ACC112 (cell line): ENCODE data around the gene CNPY2.
A peak's percentile ranks its signal among the peaks of the same experiment; 100 is the strongest.

Experiments
- H2AFZ ChIP-seq: fragments of 200-600 bp; sonication (generic); one replicate; pipeline ENCODE4 v1.6.0; 2017; ENCODE audit warnings: antibody characterized with exemption, low read length; ENCODE audit not compliant: unreplicated experiment
- H3K27ac ChIP-seq: fragments of 200-600 bp; sonication (generic); 2 replicates; pipeline ENCODE4 v1.5.1; 2014; ENCODE audit warnings: low read depth, mild to moderate bottlenecking, antibody characterized with exemption, low read length, moderate library complexity
- H3K27me3 ChIP-seq: fragments of 200-600 bp; sonication (generic); 2 replicates; pipeline ENCODE4 v1.6.1; 2014; ENCODE audit warnings: mild to moderate bottlenecking, antibody characterized with exemption, low read length, moderate library complexity, mixed read lengths; ENCODE audit not compliant: insufficient read depth
- H3K36me3 ChIP-seq: fragments of 200-600 bp; sonication (generic); 2 replicates; pipeline ENCODE4 v1.6.1; 2016; ENCODE audit warnings: mild to moderate bottlenecking, antibody characterized with exemption, low read length, moderate library complexity, mixed read lengths; ENCODE audit not compliant: insufficient read depth
- H3K4me1 ChIP-seq: fragments of 200-600 bp; sonication (generic); one replicate; pipeline ENCODE4 v1.6.1; 2016; ENCODE audit warnings: low read length, mixed read lengths; ENCODE audit not compliant: insufficient read depth, unreplicated experiment, control insufficient read depth
- H3K4me3 ChIP-seq: fragments of 200-600 bp; sonication (generic); 2 replicates; pipeline ENCODE4 v1.5.1; 2014; ENCODE audit warnings: mild to moderate bottlenecking, low read depth, low read length
- H3K79me2 ChIP-seq: fragments of 200-600 bp; sonication (generic); one replicate; pipeline ENCODE4 v1.6.0; 2016; ENCODE audit warnings: low read length; ENCODE audit not compliant: control insufficient read depth, unreplicated experiment, insufficient read depth

The CNPY2 gene

DNA sequence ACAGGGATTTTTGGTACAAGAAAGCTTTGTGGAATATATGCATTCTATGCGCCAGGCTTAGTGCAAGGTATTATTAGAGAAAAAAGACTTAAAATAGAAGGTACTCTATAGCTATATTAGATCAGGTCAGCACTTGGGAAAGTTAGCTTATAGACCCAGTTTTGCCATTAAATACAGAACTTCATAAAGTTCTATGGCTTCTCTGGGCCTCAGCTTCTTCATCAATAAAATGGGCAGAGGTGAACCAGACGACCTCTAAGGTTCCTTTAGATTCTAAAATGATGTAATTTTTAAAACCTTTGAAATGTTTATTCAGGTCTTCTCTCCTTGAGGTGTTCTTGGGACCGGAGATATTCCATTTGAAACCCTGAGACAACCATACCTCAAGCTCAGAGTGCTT lies 7.1 kb downstream of the CNPY2 start:
- no peaks in the 10 kb centered on the region for H3K4me1 ChIP-seq
- H3K27me3 ChIP-seq: no peaks in the 10 kb centered on the region
- H3K4me3 ChIP-seq: no peak overlapping the region
- H3K36me3 ChIP-seq: peaks cover 17% of the 10 kb centered on the region; the same call in 1 of the 2 replicates
- no peak overlapping the region for H2AFZ ChIP-seq
- H3K27ac ChIP-seq: no peak overlapping the region
- no peaks in the 10 kb centered on the region for H3K79me2 ChIP-seq

DNA sequence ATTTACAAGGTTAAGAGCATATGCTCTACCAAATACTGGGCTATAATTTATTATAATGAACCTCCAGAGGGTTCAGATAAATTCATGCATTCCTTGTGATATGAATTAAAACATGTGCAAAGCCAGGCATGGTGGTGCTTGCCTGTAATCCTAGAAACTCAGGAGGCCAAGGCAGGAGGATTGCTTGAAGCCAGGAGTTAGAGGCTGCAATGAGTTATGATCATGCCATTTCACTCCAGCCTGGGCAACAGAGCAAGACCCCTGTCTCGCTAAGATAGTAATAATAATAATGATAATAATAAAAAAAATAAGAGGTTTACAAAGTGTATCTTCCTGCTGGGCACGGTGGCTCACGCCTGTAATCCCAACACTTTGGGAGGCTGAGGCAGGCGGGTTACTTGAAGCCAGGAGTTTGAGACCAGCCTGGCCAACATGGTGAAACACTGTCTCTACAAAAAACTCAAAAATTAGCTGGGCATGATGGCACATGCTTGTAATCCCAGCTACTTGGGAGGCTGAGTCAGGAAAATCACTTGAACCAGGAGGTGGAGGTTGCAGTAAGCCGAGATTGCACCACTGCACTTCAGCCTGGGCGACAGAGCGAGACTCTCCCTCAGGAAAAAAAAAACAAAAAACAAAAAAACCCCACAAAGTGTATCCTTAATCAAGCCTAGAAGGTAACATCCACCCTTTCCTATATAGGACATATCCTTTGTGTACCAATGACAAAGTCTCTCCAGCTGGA lies 8.4 kb downstream of the CNPY2 start:
- Histone ChIP-seq H3K4me1 (no peaks in the 10 kb centered on the region), H3K27me3 (no peaks in the 10 kb centered on the region), H3K79me2 (no peaks in the 10 kb centered on the region), H2AFZ (no peak overlapping the region), H3K27ac (no peak overlapping the region), H3K4me3 (no peak overlapping the region), H3K36me3 (peaks cover 17% of the 10 kb centered on the region; the same call in 1 of the 2 replicates)

DNA sequence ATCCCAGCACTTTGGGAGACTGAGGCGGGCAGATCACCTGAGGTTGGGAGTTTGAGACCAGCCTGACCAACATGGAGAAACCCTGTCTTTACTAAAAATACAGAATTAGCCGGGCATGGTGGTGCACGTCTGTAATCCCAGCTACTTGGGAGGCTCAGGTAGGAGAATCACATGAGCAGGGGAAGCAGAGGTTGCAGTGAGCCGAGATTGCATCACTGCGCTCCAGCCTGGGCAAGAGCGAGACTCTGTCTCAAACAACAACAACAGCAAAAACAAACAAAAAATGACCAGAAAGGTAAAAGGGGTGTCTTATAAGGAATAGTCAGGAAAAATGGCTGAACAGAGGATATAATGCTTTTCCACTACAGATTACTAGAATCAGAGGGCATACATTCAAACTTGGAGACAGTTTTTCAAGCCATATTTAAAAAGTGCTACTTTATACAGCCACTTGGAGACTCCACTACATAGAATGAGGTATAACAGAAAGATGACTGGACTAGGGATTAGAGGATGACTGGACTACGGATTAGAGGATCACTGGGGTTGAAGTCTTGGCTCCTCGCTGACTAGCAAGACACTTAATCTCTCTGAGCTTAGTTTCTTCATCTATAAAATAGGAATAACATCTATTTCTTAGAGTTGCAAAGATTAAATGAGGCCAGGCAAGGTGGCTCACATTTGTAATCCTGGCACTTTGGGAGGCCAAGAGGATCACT lies 10.8 kb downstream of the CNPY2 start:
- H3K27me3 ChIP-seq: no peaks in the 10 kb centered on the region
- H3K79me2 ChIP-seq: peaks cover 3% of the 10 kb centered on the region
- no peak overlapping the region for H2AFZ ChIP-seq
- H3K4me1 ChIP-seq: peaks cover 8% of the 10 kb centered on the region
- H3K4me3 ChIP-seq: no peak overlapping the region
- H3K27ac ChIP-seq: no peak overlapping the region
- H3K36me3 ChIP-seq: peaks cover 10% of the 10 kb centered on the region; the same call in 1 of the 2 replicates

DNA sequence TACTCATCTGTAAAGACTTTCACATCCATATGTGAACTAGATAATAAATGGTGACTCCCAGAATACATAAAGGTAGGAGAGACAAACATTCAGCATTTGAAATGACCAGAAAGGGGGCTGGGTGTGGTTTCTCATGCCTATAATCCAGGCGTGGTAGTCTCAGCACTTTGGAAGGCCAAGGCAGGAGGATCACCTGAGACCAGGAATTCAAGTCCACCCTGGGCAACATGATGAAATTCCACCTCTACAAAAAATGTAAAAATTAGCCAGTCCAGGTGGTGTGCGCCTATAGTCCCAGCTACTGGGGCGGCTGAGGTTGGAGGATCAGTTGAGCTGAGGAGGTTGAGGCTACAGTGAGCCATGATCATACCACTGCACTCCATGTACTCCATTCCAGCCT lies 11.5 kb downstream of the CNPY2 start:
- no peaks in the 10 kb centered on the region for H3K27me3 ChIP-seq
- peaks cover 8% of the 10 kb centered on the region for H3K79me2 ChIP-seq
- H3K36me3 ChIP-seq: peaks cover 6% of the 10 kb centered on the region; the same call in 1 of the 2 replicates
- no peak overlapping the region for H2AFZ ChIP-seq
- no peak overlapping the region for H3K27ac ChIP-seq
- H3K4me1 ChIP-seq: peaks cover 8% of the 10 kb centered on the region
- no peak overlapping the region for H3K4me3 ChIP-seq

DNA sequence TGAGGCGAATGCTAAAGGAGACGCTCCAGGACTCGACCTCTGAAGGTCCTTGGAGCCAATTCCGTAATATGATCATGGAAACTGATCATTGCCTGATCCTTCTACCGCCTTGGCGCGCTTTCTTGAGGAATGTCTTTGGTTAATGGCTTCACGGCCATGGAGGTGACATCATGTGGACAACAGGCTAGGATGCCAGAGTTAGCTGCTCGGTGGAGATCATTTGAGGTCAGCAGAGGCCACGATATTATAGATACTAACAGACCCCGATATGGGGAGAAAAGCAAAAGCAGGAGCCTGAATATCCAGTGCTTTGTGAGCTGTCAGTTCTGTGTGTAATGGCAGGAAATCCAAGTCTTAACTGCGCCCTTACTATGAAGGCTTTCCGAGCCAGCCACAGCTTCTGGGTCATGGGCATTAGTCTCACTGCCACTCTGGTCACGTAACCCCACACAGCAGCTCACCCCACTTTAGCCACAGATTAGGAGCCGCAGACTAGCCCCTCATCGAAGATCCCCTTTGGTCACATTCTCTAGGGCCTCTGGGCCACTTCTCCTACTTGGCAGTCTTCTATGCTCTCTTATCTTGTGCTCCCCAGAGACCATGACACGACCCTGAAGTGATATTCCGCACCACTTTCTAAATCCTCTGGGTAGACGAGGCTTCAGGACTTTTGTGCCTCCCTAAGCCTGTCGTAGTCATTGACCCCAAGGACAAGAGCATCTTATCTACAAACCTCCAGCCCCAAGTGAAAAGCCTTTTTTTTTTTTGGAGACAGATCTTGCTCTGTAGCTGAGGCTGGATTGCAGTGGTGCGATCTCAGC lies 14.9 kb downstream of the CNPY2 start:
- H3K4me1 ChIP-seq: peaks cover 20% of the 10 kb centered on the region
- H3K27me3 ChIP-seq: no peaks in the 10 kb centered on the region
- H3K4me3 ChIP-seq: peak overlapping the region; percentile 90
- peaks cover 42% of the 10 kb centered on the region for H3K79me2 ChIP-seq
- H3K27ac ChIP-seq: peak overlapping the region; percentile 76
- peak overlapping the region; percentile 85 for H2AFZ ChIP-seq
- H3K36me3 ChIP-seq: peaks cover 6% of the 10 kb centered on the region; the same call in 1 of the 2 replicates

DNA sequence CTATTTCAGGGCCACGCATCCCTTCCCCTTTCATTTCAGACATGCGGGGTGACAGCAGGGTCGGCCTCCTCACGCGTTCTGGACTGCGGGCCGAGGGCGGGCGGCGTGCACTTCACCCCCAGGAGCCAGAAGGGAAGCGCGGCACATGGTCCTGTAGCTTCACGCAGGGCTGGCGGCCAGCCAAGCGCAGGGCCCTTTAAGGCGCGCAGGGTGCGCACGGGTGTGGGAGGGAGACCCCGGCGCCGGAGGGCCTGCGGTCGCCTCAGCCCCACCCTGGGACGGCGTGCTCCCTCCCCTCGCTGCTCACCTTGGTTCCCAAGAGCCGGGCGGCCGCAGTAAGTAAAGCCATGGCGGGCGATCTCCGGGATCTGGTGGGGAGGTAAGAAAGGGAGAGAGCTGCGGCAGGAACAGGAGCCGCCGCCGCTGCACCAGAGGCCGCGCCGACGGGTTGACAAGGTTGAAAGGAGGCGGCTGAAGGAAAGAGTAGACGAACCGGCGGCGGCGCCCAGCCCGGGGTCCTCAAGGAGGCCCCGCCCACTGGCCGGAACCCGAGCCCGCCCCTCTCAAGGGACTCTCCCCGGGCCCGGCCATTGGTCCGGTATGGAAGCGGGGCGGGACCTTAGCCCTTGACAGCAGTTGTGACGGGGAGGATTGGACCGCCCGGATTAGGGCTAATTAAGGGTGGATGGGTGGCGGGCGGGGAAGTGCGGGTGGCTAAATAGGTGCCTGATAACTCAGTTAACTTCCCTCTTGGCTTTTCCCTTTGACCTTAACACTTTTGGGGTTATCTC lies 15.7 kb downstream of the CNPY2 start, which contains the start of gene CS:
CS (minus strand) TSS at position 478 of the 791 bp plus-strand sequence; CDS start at position 349, 129 bp downstream.
- peaks cover 6% of the 10 kb centered on the region; the same call in 1 of the 2 replicates for H3K36me3 ChIP-seq
- peaks cover 45% of the 10 kb centered on the region for H3K79me2 ChIP-seq

DNA sequence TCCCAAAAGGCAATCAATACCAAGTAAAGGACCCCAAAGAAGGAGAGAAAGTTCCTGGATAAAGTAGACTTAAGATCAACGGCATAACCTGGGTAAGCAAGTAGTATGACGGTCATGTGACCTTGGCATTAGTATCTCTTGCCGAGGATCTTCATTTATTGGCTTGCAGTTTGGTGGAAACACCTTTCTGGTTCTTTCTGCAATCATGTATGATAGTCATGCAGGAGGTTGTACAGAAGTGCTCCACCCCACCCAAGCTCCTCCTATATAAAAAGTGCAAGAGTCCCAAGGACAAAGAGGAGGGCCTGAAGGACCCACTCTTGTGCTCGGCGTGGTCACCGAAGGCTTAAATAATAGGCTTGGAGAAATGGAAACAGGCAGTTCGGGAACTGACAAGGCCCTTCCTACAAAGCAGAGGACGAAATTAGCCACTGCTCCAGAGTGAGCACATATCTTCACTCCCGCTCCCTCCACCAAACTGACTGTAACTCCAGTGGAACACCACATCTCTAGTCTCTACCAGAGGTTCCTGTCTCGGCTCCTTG lies 16.4 kb downstream of the CNPY2 start:
- Histone ChIP-seq H3K4me3 (peak overlapping the region; percentile 90), H3K79me2 (peaks cover 50% of the 10 kb centered on the region), H3K27me3 (no peaks in the 10 kb centered on the region), H3K27ac (peak overlapping the region; percentile 76), H2AFZ (peak overlapping the region; percentile 56), H3K36me3 (peaks cover 6% of the 10 kb centered on the region; the same call in 1 of the 2 replicates), H3K4me1 (peaks cover 20% of the 10 kb centered on the region)

More for the DNA sequence above, 15.7 kb downstream of the CNPY2 start, which contains the start of gene CS:
- peak within 1 kb of the TSS; percentile 76 for H3K27ac ChIP-seq
- H3K4me3 ChIP-seq: peak within 1 kb of the TSS; percentile 90
- no peaks in the 10 kb centered on the region for H3K27me3 ChIP-seq
- peak within 1 kb of the TSS; percentile 85 for H2AFZ ChIP-seq
- H3K4me1 ChIP-seq: peaks cover 20% of the 10 kb centered on the region

DNA sequence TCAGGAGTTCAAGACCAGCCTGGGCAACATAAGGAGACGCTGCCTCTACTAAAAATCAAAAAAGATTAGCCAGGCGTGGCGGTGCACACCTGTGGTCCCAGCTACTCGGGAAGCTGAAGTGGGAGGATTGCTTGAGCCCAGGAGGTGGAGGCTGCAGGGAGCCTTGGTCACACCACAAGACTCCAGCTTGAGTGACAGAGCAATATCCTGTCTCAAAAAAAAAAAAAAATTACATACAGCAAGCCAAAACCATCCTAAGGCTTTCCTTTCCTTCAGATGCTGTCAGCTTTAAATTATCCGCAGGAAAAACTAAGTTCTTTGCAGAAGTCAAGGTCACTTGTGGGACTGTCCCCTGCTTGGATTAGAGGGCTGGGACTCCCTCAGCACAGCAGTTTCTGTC lies 17.0 kb downstream of the CNPY2 start:
- peaks cover 6% of the 10 kb centered on the region; the same call in 1 of the 2 replicates for H3K36me3 ChIP-seq
- peaks cover 55% of the 10 kb centered on the region for H3K79me2 ChIP-seq
- no peak overlapping the region for H2AFZ ChIP-seq
- H3K4me1 ChIP-seq: peaks cover 20% of the 10 kb centered on the region
- peak overlapping the region; percentile 90 for H3K4me3 ChIP-seq
- no peak overlapping the region for H3K27ac ChIP-seq
- no peaks in the 10 kb centered on the region for H3K27me3 ChIP-seq

DNA sequence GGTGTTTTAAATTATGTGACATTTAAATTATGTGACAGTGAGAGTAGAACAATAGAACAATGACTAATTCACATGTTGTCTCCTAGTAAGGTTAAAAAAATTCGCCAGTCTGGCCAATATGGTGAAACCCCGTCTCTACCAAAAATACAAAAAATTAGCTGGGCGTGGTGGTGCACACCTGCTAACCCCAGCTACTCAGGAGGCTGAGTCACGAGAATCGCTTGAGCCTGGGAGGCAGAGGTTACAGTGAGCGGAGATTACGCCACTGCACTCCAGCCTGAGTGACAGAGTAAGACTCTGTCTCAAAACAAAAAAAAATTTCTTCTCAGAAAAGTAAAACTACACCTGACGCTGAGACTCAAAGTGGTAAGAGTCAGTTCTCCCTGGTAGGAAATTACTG lies 18.4 kb downstream of the CNPY2 start:
- peaks cover 6% of the 10 kb centered on the region; the same call in 1 of the 2 replicates for H3K36me3 ChIP-seq
- no peaks in the 10 kb centered on the region for H3K27me3 ChIP-seq
- no peak overlapping the region for H3K27ac ChIP-seq
- peaks cover 20% of the 10 kb centered on the region for H3K4me1 ChIP-seq
- peaks cover 65% of the 10 kb centered on the region for H3K79me2 ChIP-seq
- no peak overlapping the region for H2AFZ ChIP-seq
- no peak overlapping the region for H3K4me3 ChIP-seq
